ENCODE data around the gene ZSWIM8.
A peak's percentile ranks its signal among the peaks of the same experiment; 100 is the strongest.
"Not testable (repeated sequence)": the region's sequence is repeated elsewhere in the genome, so short reads cannot be mapped to it uniquely, and the experiment has no call there.

ZSWIM8 gene, protein sequence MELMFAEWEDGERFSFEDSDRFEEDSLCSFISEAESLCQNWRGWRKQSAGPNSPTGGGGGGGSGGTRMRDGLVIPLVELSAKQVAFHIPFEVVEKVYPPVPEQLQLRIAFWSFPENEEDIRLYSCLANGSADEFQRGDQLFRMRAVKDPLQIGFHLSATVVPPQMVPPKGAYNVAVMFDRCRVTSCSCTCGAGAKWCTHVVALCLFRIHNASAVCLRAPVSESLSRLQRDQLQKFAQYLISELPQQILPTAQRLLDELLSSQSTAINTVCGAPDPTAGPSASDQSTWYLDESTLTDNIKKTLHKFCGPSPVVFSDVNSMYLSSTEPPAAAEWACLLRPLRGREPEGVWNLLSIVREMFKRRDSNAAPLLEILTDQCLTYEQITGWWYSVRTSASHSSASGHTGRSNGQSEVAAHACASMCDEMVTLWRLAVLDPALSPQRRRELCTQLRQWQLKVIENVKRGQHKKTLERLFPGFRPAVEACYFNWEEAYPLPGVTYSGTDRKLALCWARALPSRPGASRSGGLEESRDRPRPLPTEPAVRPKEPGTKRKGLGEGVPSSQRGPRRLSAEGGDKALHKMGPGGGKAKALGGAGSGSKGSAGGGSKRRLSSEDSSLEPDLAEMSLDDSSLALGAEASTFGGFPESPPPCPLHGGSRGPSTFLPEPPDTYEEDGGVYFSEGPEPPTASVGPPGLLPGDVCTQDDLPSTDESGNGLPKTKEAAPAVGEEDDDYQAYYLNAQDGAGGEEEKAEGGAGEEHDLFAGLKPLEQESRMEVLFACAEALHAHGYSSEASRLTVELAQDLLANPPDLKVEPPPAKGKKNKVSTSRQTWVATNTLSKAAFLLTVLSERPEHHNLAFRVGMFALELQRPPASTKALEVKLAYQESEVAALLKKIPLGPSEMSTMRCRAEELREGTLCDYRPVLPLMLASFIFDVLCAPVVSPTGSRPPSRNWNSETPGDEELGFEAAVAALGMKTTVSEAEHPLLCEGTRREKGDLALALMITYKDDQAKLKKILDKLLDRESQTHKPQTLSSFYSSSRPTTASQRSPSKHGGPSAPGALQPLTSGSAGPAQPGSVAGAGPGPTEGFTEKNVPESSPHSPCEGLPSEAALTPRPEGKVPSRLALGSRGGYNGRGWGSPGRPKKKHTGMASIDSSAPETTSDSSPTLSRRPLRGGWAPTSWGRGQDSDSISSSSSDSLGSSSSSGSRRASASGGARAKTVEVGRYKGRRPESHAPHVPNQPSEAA (N-terminal part only)

DNA sequence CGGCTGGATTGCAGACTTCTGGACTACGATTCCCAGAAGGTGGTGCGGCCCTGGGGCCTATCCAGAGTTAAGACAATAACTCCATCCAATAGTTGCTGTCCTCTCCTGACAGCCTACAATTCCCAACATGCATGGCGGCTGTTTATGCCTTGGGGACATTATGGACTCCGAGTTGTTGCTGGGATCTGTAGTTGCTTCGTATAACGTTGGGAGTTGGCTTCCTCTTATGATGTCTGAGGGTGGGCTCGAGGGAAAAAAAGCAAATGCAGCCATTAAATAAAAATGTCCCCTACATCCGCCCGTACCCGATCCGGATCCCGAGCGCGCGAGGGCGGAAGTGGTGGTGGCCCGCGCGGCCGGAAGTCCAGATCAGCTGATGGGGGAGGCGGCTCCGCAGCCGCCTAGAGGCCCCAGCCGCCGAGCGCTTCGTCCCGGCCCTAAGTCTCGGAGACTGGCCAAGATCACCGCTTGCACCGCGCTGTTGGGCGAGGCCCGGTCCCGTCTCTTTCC is at the start of gene ZSWIM8:
TSS of gene ZSWIM8 (plus strand) at position 396 of the 510 bp plus-strand sequence. CDS start 273 bp downstream, outside the sequence.
- DNase-seq (ENCODE audit: low spot score), result peak; percentile 98

DNA sequence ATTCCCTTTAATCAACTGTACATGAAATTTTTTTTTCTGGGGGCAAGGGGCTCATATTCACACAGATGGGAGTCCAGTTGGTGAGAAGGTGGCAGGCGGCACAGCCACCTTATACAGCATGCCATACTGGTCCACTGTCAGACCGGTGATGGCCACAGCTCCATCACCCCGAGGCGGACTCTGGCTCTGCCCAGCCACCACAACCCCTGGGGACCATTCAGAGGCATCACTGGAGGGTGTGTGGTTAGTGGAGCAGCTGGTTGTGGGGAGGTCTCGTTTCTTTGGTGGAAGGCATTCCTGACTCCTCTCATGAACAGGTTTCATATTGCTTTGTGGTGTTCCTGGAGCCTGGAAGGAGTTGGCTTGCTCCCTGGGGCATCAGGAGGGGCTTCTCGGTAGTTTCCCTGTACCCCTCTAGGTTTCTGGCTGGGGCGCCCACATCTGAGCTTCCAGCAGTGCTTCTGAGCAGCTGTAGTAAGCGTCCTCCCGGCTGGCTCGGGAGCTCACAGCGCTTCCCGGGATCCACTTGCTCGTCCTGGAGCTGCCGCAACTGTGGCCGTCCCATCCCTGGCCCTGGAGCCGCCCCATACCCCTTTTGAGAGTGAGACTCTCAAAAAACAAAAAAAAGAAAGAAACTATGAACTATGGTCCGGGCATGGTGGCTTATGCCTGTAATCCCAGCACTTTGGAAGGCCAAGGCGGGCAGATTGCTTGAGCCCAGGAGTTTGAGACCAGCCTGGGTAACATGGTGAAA is 44.7 kb upstream of the ZSWIM8 start:
- DNase-seq (ENCODE audit: low spot score), result not testable (repeated sequence)

DNA sequence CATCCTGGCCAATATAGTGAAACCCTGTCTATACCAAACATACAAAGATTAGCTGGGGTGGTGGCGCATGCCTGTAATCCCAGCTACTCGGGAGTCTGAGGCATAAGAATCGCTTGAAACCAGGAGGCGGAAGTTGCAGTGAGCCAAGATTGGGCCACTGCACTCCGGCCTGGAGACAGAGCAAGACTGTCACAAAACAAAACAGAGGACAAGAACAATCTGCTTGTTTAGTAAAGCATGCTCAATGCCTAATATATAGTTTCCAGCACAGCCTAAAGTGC is 43.0 kb upstream of the ZSWIM8 start:
- no peak for DNase-seq (ENCODE audit: low spot score)

DNA sequence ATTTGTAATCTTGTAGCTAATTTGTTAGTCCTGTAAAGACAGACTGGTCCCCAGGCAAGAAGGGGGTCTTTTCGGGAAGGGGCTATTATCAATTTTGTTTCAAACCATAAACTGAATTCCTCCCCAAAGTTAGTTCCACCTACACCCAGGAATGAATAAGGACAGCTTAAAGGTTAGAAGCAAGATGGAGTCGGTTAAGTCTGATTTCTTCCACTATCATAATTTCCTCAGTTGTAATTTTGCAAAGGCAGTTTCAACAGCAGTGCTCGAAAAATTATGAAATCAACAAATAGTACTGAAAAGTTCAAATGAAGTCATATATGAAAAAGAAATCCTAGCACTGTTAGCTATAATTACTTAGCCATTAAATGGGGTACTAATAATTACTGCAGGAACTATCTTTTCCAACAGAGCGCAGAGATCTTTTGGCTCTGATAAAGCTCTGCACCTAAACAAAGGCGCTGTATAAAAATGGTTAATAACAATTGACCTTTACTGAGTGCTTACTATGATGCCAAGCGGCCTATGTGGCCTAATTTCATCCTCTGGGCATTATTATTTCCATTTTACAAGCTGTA is 42.0 kb upstream of the ZSWIM8 start:
- no peak for DNase-seq (ENCODE audit: low spot score)

DNA sequence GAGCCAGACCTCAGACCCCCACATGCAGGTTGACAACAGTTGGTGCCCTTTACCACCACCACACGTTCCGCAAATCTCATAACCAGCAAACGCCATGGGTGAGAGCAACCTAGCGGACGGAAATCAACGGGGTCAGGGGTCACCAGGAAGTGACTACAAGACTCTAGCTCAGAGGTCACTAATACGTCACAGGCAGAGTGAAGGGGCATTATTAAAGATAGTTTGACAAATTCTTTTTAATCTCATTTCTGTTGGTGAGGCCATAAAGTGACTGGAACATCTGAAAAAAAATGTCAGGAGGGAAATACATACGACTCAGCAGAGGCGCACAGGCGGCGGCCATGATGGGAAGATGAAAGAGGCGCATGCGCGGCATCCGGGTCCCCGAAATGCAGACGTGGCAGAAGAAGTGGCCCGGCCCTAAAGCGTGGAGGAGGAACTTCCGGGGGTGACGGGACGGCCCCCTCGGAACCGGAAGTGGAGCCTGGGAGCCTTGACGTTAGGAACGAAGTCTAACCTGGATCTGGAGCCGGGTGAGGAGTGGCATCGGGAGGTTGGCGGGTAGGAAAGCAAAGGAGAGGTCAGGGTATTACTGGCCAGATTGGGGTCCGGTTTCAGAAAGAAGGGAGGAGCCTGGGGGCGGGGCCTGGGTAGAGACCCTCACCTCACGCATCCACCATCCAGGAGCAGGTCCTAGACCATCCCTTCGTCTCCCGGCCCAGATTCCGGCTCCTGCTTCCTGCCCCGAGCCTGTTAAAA is 41.3 kb upstream of the ZSWIM8 start, which contains the start of gene SEC24C:
TSS of gene SEC24C (plus strand) at position 468 of the 759 bp plus-strand sequence. CDS start 2,461 bp downstream, outside the sequence.
- peak; percentile 95 for DNase-seq (ENCODE audit: low spot score)

DNA sequence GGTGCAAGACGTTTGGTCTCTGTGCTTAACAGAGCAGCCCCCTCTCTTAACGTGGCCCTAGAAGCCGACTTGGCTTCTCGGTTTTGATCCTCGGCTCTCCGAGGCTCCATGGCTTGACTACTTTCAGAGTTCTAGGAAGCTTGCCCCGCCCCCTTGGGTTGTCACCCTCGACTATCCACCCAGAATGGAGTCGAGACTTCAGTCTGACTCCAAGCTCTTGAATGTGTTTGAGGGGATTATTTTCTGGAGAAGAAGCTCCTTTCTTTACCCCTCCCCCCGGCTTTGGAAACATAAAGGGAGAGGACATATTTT is 40.8 kb upstream of the ZSWIM8 start:
- DNase-seq (ENCODE audit: low spot score), result no peak

DNA sequence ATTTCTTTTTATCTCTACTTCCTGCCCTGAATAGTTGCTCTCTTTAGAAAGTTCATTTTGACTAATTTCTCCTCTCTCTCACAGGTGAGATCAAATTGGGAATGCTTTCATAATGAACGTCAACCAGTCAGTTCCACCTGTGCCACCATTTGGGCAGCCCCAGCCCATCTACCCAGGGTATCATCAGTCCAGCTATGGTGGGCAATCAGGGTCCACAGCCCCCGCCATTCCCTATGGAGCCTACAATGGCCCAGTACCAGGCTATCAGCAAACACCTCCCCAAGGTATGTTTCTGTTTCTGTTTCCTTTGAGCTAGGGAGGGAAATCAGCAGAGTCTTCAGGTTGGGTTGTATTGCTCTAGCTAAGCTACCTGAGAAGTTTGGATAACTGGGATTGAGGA is 38.7 kb upstream of the ZSWIM8 start:
- no peak for DNase-seq (ENCODE audit: low spot score)

DNA sequence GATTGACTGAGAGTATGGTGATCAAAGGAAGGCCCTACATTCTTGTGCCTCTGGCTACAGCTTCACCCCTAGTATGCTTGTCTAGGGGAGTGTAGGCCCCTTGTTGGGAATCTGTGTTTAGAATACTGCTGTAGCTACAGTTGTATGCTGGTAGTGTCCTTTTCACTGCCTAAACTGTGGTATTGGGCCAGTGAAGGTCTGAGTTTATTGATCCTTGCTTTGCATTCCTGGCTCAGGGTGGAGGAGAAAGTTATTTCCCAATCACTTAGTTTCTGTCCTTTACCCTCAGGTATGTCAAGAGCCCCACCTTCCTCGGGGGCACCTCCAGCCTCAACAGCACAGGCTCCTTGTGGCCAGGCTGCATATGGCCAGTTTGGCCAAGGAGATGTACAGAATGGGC is 34.6 kb upstream of the ZSWIM8 start:
- DNase-seq (ENCODE audit: low spot score), result no peak

DNA sequence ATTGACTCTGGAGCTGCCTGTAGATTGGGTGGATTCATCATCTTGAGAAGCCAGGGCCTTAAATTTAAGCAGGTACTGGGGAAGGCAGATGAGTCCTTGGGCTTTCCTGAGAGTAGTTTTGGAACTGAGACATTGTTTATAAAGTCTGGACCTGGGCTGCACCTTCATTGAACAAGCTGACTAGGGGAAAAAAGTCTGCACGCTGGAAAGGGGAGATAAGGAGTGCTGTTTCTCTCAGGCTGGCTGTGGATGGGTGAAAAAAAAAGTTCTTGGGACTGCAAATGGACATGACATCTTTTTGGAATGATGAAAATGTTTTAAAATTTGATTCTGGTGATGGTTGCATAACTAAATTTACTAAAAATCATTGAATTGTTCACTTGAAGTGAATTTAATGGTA is 29.2 kb upstream of the ZSWIM8 start:
- DNase-seq (ENCODE audit: low spot score), result no peak

DNA sequence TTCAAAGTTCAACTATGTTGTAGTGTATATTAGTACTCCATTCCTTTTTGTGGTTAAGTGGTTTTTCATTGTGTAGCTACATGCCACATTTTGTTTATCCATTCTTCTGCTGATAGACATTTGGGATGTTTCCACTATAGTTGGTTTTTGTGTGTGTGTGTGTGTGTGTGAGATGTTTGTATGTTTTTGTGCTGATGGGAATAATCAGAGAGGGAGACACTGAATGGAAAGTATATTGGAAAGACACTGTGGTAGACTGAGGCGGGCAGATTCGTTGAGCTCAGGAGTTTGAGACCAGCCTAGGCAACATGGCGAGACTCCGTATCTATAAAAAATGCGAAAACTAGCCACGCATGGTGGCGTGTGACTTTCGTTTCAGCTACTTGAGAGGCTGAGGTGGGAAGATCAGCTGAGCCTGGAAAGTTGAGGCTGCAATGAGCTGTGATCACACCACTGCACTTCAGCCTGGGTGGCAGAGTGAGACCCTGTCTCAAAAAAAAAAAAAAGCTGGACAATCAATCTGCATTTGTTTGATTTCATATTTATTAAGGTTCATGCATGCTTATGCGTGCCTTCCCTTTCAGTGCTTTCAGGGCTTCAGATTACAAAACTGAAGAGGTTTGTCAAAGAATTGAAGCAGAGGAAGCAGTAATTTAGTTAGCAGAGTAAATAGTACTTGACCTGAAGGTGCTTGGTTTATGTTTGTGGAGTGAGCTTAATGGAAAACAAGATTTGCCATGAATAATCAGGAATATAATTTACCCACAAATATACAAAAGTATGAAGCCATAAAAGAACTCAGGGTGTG is 26.5 kb upstream of the ZSWIM8 start:
- no peak for DNase-seq (ENCODE audit: low spot score)

DNA sequence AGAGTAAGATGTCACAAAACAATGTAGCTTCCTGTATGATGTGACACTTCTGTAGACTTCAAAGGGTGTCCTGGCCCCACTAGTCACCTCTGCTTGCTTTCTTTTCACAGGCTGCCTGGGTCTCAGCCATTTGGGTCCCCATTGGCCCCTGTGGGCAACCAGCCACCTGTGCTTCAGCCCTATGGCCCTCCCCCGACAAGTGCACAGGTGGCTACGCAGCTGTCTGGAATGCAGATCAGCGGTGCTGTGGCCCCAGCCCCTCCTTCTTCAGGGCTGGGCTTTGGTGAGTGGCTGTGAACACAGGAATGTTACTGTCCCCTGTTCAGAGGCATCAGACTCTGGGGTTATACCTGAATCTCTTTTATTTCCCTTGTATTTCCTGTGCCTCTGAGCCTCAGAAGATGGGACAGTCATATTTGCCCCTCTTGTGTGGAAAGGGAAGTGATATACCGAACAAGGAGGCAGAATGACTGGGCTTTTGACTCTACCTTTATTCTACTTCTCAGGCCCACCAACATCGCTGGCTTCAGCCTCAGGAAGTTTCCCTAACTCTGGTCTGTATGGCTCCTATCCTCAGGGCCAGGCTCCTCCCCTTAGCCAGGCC is 25.8 kb upstream of the ZSWIM8 start:
- DNase-seq (ENCODE audit: low spot score), result no peak

DNA sequence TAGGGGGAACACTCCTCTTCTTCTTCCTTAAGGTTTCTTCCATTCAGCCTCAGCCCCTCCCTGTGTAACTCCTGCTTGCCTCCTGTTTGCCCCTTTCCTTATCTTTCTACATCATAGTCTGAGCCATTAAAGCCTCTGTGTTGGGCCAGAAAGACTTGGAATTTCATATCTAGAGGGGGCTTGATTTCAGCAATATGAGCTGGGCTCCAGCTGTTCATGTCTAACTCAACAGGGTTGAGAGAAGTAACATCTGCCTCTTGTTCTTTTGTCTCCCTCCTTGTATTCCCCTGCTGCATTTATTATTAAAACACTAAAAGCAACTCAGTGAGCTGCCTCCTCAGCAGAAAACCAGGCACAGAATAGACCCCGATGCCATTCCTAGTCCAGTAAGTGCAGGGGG is 23.6 kb upstream of the ZSWIM8 start:
- no peak for DNase-seq (ENCODE audit: low spot score)

DNA sequence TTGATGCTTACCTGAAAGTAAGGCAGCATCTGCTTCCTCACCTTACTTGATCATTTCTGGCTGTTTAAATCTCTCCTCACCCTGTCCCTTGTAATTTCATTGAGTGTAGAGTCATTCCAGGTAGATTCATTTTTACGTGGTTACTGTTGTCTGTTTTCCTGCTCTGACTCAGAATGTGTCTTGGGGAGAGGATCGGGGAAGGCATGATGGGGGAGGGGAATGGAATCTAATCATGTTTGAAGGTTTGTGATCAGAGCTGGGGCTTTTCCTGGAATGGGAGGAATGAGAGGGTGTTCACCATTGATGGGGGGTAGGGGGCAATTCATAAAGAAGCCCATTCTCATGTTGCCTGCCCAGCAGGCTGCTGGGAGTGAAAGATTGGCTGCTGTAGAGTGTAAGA is 22.5 kb upstream of the ZSWIM8 start:
- DNase-seq (ENCODE audit: low spot score), result no peak

DNA sequence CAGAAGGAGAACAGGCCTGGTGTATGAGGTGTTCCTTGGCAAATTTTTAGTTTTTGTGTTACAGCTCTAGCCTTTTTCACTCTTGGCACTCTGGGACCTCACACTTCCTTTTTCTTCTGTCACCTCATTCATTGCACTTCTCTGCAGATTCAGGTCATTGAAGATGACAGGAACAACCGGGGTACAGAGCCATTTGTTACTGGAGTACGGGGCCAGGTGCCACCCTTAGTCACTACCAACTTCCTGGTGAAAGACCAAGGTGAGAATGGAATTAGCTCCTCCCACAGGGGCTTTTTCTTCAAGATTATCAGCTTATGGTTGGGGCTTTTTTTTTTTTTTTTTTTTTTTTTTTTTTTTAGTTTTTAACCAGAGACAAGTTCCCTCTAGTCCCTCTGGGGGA is 22.1 kb upstream of the ZSWIM8 start:
- DNase-seq (ENCODE audit: low spot score), result no peak

DNA sequence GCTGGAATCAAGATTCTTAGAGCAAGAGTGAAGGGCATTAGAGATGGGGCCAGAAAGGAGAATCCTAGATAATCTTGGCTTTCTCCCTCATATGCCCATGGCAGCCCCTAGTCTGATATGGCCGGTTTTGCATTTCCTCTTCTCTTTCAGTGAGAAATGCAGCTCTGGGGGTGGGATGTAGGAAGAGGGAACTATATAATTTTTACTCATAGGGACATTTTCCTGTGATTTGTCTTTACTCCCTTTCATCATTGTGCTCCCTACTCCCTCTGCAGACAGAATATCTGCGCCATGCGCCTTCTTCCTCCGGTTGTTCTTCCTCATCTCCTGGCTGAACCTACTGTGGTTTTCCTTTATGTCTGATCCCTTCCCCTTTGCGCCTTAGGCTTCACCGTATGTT is 20.3 kb upstream of the ZSWIM8 start:
- DNase-seq (ENCODE audit: low spot score), result no peak

DNA sequence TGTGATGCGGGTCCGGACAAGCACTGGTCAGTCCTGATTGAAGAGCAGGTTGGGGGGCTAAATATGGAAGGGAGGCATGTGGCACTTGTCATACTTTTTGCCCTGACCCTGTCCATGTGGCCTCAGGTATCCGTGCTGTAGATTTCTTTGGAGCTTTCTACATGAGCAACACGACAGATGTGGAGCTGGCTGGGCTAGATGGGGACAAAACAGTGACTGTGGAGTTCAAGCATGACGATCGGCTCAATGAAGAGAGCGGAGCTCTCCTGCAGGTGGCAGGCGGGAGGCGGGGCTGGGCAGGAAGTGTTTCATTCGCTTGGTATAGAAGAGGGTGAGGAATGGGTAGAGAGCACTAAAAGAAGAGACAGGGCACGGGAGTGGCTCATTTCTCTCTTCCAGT is 16.5 kb upstream of the ZSWIM8 start:
- no peak for DNase-seq (ENCODE audit: low spot score)

DNA sequence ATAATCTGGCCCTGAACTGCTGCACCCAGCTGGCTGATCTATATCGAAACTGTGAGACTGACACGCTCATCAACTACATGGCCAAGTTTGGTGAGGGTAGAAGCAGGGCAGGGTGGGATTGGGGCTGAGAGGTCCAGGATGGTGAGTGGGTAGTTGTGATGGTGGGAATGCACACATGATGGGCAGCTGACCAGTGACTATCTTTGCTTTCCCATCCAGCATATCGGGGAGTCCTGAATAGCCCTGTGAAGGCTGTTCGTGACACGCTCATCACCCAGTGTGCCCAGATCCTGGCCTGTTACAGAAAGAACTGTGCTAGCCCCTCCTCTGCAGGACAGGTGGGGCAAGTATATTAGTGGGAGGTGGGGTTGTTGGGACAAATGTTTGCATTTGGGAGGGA is 16.0 kb upstream of the ZSWIM8 start:
- DNase-seq (ENCODE audit: low spot score), result no peak

DNA sequence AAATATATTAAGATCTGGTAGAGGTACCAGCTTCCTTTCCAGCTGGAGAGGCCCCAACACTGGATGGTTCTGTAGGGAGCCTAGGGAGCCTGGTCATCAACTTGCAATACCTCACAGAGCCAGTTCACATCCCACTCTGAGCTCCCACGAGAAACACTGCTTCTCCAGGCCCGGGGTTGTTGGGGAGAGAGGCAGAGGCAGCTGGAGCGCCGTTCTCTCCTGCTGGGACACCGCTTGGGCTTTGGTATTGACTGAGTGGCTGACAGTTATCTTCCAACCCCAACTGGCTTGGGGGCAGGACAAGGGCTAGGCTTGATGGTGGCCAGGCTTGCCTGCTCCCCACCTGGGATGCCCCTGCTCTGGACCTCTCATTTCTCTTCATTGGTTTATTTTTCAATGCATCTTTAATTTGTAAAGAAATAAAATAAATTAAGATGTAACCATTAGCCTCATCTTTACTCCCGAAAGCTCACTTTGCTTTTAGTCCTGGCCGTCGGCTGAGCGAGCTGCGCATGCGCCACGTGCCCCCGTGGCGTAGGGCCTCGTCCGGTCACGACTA is 13.6 kb upstream of the ZSWIM8 start:
- DNase-seq (ENCODE audit: low spot score), result no peak
